HL-60 (cell line): Measurements from ENCODE around the gene MGME1.

Source experiments
- DNase-seq, 2 experiments: peaks; one replicate each; pipeline ENCODE4 v3.0.0-alpha.2; 2010 to 2020; ENCODE audit warnings: low read depth in 1 of 2, low spot score in 1 of 2
- H3K27ac ChIP-seq: fragments of 250-450 bp; sonication (Bioruptor Pico); replicated peaks from 2 replicates; pipeline ENCODE4 v1.5.1; 2020; ENCODE audit warnings: mild to moderate bottlenecking, moderate library complexity
- H3K27me3 ChIP-seq: fragments of 250-450 bp; sonication (Bioruptor Pico); 2 replicates; pipeline ENCODE4 v1.5.1; 2021; ENCODE audit warnings: mild to moderate bottlenecking, moderate library complexity; ENCODE audit not compliant: insufficient read depth, poor library complexity, severe bottlenecking
- H3K4me3 ChIP-seq: replicated peaks from 2 replicates; pipeline ENCODE4 v1.5.1; 2011; ENCODE audit warnings: mild to moderate bottlenecking, control low read depth, low read length; ENCODE audit not compliant: insufficient read depth
- CTCF ChIP-seq: IDR thresholded peaks from one replicate; pipeline ENCODE4 v1.5.1; 2011; ENCODE audit warnings: low read length, control low read depth, inconsistent platforms; ENCODE audit not compliant: insufficient read depth
- GABPA ChIP-seq: IDR thresholded peaks from 2 replicates; pipeline ENCODE4 v1.6.1; 2012; ENCODE audit warnings: low read depth
- POLR2AphosphoS5 ChIP-seq: IDR thresholded peaks from 2 replicates; pipeline ENCODE4 v1.6.1; 2012; ENCODE audit warnings: low read depth
- REST ChIP-seq: IDR thresholded peaks from 2 replicates; pipeline ENCODE4 v1.6.1; 2012; ENCODE audit warnings: low read depth; ENCODE audit not compliant: insufficient replicate concordance
- SPI1 ChIP-seq: IDR thresholded peaks from 2 replicates; pipeline ENCODE4 v1.6.1; 2012; ENCODE audit warnings: low read depth, mild to moderate bottlenecking, borderline replicate concordance

Gene MGME1

DNA sequence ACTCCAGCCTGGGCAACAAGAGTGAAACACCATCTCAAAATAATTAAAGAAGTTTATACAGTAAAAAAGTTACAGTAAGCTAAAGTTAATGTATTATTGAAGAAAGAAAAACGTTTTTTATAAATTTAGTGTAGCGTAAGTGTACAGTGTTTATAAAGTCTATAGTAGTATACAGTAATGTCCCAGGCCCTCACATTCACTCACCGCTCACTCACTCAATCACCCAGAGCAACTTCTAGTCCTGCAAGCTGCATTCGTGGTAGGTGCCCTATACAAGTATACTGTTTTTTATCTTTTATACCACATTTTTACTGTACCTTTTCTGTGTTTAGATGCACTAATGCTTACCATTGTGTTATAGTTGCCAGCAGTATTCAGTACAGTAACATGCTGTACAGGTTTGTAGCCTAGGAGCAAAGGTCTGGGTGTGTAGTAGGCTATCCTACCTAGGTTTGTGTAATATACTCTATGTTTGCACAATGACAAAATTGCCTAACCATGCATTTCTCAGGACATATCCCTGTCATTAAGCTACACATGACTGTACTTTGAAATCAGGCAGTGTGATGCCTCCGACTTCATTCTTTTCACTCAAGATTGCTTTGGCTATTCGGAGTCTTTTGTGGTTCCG lies 16.7 kb downstream of the MGME1 start:
- DNase-seq, result peak in 1 of 2 experiments; percentile 49
- Histone ChIP-seq H3K27ac (no peak overlapping the region), H3K4me3 (no peak overlapping the region), H3K27me3 (no peaks in the 10 kb centered on the region)
- TF ChIP-seq REST (no peak), CTCF (no peak)

- Histone ChIP-seq H3K4me3 (no peak overlapping the region), H3K27ac (no peak overlapping the region), H3K27me3 (no peaks in the 10 kb centered on the region)
- TF ChIP-seq GABPA (no peak), SPI1 (no peak), POLR2AphosphoS5 (no peak), CTCF (no peak), REST (no peak)
- DNase-seq, result no peak
These were observed 19.2 kb downstream of the MGME1 start for GRCh38 chr20:17987988-17988387.

DNA sequence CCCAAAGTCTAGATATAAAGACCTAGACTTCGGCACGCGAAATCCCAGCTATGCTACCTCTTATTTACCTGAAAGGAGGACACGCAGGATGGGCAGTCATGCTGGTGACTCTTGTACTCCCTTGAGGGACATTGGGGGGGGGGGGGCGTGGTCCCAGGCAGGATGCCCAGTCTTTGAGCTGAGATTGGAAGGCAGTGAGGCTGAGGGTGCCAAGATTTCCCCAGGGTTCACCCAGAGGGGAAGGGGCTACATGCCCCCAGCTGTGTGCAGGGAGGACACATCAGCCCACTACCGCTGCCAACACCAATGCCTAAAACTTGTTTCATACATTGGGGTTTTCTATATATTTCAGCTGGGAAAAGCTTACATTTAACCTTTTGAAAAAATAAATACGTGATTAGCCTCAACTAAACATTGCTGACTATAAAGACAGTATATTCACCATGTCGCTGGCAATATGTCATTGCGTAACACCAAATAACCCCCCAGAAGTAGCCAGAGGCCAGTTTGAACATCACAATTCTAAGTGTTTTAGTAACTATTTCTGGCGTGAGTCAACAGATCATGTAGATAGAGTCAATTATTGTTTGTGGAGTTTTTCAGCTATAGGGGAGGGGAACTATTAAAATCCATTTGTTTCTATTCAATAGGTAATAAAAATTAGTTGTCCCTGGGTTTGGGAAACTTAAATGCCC lies 21.6 kb downstream of the MGME1 start:
- DNase-seq, result no peak
- Histone ChIP-seq H3K27ac (no peak overlapping the region), H3K27me3 (no peaks in the 10 kb centered on the region), H3K4me3 (no peak overlapping the region)
- TF ChIP-seq GABPA, result no peak
- no peak for TF ChIP-seq CTCF
- no peak for TF ChIP-seq SPI1
- TF ChIP-seq POLR2AphosphoS5, result no peak
- TF ChIP-seq REST, result no peak
